H1 (cell line): ENCODE results near the gene ZNF521. TPM values are rescaled to one million over a fixed set of nuclear protein-coding genes. Genes with fewer than 3 reads are reported as not detected.

ENCODE experiments used
- BCL11A ChIP-seq, 2 experiments: IDR thresholded peaks; one replicate each; pipeline ENCODE4 v1.6.1; 2011; ENCODE audit warnings: low read depth in 2 of 2, low read length in 2 of 2, mild to moderate bottlenecking in 2 of 2
- EGR1 ChIP-seq: IDR thresholded peaks from 2 replicates; pipeline ENCODE4 v1.6.1; 2011; ENCODE audit warnings: low read depth, low read length, borderline replicate concordance
- FOSL1 ChIP-seq: IDR thresholded peaks from 2 replicates; pipeline ENCODE4 v1.6.1; 2011; ENCODE audit warnings: mild to moderate bottlenecking, low read depth, low read length, moderate library complexity; ENCODE audit not compliant: insufficient read depth
- HDAC6 ChIP-seq: IDR thresholded peaks from one replicate; pipeline ENCODE4 v1.7.1; 2012; ENCODE audit warnings: low read depth, mild to moderate bottlenecking, inconsistent platforms, low read length, moderate library complexity
- MAFK ChIP-seq: IDR thresholded peaks from 2 replicates; pipeline ENCODE4 v1.6.1; 2012; ENCODE audit warnings: low read depth, mild to moderate bottlenecking, improper control_type of control experiment, low read length
- POLR2AphosphoS5 ChIP-seq: IDR thresholded peaks from 2 replicates; pipeline ENCODE4 v1.6.1; 2011; ENCODE audit warnings: low read depth, low read length
- RFX5 ChIP-seq: IDR thresholded peaks from 2 replicates; pipeline ENCODE4 v1.6.1; 2011; ENCODE audit warnings: low read depth, low read length, improper control_type of control experiment, borderline replicate concordance
- SUZ12 ChIP-seq: fragments of 200-600 bp; sonication (generic); IDR thresholded peaks from 2 replicates; pipeline ENCODE4 v1.6.1; 2012; ENCODE audit warnings: mild to moderate bottlenecking, inconsistent platforms, low read length, moderate library complexity, mixed read lengths
- USF2 ChIP-seq: IDR thresholded peaks from 2 replicates; pipeline ENCODE4 v1.6.1; 2011; ENCODE audit warnings: low read length, improper control_type of control experiment
- polyA plus RNA-seq, 7 experiments: library from polyadenylated mRNA; depleted of rRNA in 3 of 7; stranded (reverse) in 5 of 7; unstranded in 2 of 7; fragments of >200 nt in 5 of 7; fragments of 200-250 nt in 2 of 7; gene quantifications; 1 replicate in 5 of 7; 2 replicates in 1 of 7; 4 replicates in 1 of 7; pipeline versions ENCODE4 v1.2.1 to v1.2.3, GENCODE V29; 2011 to 2013; ENCODE audit warnings: missing spikeins in 2 of 7, mixed read lengths in 2 of 7
- total RNA-seq: library from RNA; stranded (reverse); fragmentation: NEBNext Ultra II Directional; extraction: Animal tissue kit (Norgen Biotek cat#: 25700); gene quantifications from 2 replicates; pipeline ENCODE4 v1.2.1, GENCODE V29; 2021
- TF ChIP-seq, protein P1 (sequence below): fragments of 300-600 bp; sonication (generic); IDR thresholded peaks from 2 replicates; pipeline ENCODE4 v1.7.1; 2012; ENCODE audit warnings: low read length, moderate library complexity, mild to moderate bottlenecking, inconsistent platforms; ENCODE audit not compliant: insufficient replicate concordance

The ZNF521 gene
- total and polyA plus RNA-seq, 2 of the 8 experiments (the other 6 are each of a cell fraction or from before 2014, with no cell fraction given): 9.5 to 15.8 TPM

- TF ChIP-seq, protein P1, sequence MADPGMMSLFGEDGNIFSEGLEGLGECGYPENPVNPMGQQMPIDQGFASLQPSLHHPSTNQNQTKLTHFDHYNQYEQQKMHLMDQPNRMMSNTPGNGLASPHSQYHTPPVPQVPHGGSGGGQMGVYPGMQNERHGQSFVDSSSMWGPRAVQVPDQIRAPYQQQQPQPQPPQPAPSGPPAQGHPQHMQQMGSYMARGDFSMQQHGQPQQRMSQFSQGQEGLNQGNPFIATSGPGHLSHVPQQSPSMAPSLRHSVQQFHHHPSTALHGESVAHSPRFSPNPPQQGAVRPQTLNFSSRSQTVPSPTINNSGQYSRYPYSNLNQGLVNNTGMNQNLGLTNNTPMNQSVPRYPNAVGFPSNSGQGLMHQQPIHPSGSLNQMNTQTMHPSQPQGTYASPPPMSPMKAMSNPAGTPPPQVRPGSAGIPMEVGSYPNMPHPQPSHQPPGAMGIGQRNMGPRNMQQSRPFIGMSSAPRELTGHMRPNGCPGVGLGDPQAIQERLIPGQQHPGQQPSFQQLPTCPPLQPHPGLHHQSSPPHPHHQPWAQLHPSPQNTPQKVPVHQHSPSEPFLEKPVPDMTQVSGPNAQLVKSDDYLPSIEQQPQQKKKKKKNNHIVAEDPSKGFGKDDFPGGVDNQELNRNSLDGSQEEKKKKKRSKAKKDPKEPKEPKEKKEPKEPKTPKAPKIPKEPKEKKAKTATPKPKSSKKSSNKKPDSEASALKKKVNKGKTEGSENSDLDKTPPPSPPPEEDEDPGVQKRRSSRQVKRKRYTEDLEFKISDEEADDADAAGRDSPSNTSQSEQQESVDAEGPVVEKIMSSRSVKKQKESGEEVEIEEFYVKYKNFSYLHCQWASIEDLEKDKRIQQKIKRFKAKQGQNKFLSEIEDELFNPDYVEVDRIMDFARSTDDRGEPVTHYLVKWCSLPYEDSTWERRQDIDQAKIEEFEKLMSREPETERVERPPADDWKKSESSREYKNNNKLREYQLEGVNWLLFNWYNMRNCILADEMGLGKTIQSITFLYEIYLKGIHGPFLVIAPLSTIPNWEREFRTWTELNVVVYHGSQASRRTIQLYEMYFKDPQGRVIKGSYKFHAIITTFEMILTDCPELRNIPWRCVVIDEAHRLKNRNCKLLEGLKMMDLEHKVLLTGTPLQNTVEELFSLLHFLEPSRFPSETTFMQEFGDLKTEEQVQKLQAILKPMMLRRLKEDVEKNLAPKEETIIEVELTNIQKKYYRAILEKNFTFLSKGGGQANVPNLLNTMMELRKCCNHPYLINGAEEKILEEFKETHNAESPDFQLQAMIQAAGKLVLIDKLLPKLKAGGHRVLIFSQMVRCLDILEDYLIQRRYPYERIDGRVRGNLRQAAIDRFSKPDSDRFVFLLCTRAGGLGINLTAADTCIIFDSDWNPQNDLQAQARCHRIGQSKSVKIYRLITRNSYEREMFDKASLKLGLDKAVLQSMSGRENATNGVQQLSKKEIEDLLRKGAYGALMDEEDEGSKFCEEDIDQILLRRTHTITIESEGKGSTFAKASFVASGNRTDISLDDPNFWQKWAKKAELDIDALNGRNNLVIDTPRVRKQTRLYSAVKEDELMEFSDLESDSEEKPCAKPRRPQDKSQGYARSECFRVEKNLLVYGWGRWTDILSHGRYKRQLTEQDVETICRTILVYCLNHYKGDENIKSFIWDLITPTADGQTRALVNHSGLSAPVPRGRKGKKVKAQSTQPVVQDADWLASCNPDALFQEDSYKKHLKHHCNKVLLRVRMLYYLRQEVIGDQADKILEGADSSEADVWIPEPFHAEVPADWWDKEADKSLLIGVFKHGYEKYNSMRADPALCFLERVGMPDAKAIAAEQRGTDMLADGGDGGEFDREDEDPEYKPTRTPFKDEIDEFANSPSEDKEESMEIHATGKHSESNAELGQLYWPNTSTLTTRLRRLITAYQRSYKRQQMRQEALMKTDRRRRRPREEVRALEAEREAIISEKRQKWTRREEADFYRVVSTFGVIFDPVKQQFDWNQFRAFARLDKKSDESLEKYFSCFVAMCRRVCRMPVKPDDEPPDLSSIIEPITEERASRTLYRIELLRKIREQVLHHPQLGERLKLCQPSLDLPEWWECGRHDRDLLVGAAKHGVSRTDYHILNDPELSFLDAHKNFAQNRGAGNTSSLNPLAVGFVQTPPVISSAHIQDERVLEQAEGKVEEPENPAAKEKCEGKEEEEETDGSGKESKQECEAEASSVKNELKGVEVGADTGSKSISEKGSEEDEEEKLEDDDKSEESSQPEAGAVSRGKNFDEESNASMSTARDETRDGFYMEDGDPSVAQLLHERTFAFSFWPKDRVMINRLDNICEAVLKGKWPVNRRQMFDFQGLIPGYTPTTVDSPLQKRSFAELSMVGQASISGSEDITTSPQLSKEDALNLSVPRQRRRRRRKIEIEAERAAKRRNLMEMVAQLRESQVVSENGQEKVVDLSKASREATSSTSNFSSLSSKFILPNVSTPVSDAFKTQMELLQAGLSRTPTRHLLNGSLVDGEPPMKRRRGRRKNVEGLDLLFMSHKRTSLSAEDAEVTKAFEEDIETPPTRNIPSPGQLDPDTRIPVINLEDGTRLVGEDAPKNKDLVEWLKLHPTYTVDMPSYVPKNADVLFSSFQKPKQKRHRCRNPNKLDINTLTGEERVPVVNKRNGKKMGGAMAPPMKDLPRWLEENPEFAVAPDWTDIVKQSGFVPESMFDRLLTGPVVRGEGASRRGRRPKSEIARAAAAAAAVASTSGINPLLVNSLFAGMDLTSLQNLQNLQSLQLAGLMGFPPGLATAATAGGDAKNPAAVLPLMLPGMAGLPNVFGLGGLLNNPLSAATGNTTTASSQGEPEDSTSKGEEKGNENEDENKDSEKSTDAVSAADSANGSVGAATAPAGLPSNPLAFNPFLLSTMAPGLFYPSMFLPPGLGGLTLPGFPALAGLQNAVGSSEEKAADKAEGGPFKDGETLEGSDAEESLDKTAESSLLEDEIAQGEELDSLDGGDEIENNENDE: no peak
- TF ChIP-seq FOSL1: no peak
- TF ChIP-seq SUZ12: no peak
- no peak for TF ChIP-seq EGR1
- TF ChIP-seq USF2: no peak
- no peak for TF ChIP-seq BCL11A (IDR thresholded peaks at IDR 0.05; ENCODE audit: low read depth in 2 of 2, low read length in 2 of 2)
- no peak for TF ChIP-seq POLR2AphosphoS5
- no peak for TF ChIP-seq HDAC6
- no peak for TF ChIP-seq MAFK
- no peak for TF ChIP-seq RFX5
Measured at GRCh38 chr18:25332002-25332401, 20.0 kb downstream of the ZNF521 start (continued).
